ENCODE measurements around the gene BORCS8. TPM values are rescaled to one million over a fixed set of nuclear protein-coding genes. Genes with fewer than 3 reads are reported as not detected.
"Not testable (repeated sequence)": the region's sequence is repeated elsewhere in the genome, so short reads cannot be mapped to it uniquely, and the experiment has no call there.

Gene BORCS8
- polyA plus RNA-seq, 10 donors: 9.0 to 13.7 (median 10.9) TPM

DNA sequence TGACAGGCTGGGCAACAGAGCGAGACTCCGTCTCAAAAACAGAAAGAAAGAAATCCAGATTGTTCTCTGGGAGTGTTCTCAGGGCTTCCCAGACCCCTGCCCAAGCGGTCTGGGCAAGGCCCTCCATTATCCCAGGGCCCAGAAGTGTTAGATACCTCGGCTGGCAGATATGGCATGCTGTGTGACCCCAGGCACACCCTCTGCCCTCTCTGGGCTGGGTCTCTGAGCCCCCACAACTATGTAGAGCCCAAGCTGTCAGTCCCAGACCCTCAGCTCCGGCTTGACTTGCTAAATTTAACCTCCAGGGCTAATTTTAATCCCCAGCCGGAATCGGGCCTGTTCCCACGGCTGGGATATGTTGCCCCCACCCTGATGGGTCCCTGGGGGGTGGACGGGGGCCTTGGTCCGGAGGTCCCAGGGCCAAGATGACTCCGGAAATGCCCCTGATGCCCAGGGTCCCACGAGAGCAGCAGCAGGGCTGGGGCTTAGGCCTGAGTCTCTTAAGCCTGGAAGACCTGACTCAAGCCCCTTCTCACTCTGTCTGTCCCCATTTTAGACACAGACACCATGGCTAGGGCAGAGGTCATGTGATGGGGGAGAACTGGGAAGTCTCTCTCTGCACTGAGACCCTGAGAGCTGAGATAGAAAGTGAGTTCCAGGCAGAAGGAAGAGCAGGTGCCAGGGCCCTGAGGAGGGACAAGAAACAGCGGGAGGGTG lies 39.1 kb downstream of the BORCS8 start:
- DNase-seq: no peak

DNA sequence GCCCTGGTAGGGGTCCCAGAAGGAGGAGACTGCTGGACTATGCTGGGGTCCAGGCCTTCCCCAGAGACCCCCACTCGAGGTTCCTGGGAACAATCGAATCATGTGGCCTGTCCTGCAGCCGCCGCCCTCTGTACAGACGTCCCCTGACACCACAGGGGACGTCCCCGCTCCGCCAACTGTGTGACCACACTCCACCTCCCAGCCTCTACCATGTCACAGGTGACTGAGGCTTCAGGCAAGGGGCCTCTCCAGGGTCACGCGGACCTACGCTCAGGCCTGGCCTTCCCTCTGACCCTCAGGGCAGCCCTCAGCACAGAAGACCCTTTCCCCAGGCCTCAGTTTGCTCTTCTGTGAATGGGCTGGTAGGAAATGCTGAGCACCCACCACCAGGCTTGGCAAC lies 40.5 kb downstream of the BORCS8 start:
- no peak for DNase-seq

DNA sequence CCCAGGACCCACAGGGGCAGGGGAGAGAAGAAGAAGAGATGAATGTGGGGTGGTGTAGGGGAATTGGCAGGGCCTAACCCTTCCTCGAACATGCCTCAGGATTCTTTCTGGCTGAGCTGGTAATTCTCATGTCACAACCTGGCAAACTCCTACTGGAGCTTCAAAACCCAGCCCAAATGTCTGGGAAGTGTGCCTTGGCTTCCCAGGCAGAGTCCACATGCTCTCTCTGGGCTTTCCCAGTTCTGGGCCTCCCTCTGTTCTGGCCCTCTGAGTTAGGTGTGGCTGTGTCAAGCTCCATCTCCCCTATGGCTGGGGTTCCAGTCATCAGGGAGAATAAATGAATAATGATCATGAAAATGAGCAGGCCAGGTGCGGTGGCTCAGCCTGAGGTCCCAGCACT lies 42.5 kb downstream of the BORCS8 start:
- no peak for DNase-seq

DNA sequence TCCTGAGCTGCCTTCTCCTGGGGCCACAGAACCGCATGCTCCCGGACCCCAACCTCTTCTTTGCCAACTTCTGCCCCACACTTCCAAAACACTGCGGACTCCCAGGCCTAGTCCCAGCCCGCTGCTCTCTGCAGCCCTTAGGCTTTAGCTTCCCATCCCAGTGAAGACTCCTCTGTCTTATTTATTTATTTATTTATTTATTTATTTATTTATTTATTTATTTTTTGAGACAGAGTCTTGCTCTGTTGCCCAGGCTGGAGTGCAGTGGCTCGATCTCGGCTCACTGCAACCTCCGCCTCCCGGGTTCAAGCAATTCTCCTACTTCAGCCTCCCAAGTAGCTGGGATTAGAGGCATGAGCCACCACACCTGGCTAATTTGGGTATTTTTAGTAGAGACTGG lies 43.4 kb downstream of the BORCS8 start:
- DNase-seq: not testable (repeated sequence)

DNA sequence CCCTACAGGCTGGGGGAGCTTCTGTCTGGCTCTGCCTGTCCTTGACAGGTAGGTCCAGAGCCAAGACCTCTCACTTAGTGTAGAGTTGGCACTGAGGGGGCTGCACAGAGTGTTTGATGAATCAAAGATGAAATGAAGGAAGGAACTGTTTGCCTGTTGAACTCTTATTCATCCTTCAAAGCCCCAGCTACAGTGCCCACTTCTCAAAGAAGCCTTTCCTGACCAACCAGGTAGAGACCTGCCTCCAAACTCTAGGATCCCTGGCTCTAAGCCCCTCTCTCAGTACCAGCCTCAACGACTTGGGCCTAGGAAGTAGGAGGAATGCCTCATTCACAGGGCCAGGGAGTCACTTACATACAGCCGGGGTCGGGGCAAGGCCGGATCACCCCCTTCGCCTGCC lies 44.6 kb downstream of the BORCS8 start:
- no peak for DNase-seq

DNA sequence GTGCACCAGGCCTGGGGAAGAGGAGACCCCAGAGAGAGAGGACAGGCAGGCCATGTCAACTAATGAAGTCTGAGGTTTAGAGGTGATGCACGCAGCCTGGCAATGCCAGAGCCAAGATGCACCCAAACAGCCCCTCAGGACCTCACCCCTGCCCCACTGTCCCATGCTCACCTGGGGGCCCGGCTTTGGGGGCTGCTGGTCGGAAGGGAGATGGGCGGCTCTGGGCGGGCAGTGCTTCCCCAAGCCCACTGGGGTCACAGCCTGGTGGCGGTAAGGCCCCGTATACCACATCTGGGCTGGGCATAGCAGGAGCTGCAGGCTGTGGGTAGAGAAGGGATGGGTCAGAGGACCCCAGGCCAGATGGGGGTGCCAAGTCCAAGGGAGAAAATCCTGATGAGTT lies 45.1 kb downstream of the BORCS8 start:
- no peak for DNase-seq

DNA sequence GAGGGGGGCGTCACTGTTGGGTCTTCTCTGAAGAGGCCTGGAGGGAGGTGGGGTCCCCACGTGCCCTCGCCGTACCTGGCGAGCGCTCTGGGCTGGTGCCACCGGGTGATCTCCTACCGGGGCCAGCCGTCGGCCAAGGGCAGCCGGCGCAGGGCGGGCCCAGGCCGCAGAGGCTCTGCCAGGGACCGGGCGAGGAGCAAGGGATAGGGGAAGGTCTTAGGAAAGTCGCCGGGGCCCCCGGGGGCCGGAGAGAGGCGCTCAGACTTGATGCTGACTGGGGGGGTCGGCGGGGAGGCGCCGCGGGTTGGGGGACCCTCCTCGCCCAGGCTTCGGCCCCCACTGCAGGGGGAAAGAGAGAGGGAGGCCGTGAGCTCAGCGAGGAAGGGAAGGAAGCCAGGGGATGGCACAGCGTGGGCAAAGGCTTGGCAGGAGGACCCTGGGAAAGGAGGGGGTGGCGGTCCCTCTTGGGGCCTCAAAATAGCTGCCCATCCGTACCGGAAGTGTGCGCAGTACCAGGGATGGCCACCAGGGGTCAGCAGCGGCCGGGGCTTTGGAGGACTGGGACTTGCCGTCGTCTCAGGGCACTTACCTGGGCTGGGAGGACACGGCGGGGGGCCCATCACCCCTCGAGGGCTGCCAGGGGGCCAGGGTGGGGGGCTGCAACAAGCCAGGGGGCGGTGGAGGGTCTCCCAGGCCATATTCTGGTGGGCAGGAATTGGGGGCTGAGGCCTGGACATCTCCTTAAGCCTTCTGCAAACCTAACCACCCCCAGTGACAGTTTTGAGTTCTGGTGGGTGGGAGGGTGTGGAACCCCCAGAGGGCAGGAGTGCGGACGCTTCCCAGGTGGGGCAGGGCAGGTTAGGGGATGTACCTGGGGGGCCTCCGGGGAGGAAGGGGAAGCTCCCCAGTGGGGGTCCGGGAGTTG lies 46.0 kb downstream of the BORCS8 start:
- DNase-seq: peak; percentile 41 to 73 (median 69)

DNA sequence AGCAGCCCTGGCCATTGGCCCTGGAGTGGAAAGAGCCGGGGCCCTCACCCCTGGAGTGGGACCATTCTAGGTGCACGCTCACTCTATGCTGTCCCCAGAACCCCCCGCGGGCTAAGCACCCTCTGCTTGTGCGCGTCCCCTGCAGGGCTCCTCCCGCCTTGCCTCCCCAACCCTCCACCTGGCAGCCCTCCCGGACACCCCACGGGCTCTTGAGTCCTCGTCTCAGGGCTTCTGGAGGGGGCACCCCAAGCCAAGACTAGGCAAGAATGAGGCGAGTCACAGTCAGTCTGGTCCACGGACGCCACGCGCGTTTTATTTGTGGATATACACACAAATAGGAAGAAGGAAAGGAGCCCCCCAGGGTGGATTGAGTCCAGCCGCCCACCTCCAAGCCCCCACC lies 46.7 kb downstream of the BORCS8 start:
- no peak for DNase-seq

DNA sequence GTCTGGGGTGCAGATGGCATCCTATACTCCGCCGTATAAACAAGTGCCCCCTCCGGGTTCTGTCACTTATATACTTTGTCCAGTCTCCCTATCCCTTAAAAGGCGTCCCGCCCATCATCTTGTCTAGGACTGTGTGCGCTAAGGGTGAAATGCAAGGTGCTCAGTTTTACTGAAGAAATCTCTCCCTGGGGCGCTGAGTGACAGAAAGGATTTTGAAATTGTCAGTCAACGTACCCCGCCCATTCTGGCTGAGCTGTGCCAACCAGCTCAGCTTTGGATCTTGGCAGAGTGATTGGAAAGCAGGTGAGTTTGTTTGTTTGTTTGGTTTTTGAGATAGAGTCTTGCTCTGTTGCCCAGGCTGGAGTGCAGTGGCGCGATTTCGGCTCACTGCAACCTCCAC lies 49.6 kb downstream of the BORCS8 start:
- no peak for DNase-seq

DNA sequence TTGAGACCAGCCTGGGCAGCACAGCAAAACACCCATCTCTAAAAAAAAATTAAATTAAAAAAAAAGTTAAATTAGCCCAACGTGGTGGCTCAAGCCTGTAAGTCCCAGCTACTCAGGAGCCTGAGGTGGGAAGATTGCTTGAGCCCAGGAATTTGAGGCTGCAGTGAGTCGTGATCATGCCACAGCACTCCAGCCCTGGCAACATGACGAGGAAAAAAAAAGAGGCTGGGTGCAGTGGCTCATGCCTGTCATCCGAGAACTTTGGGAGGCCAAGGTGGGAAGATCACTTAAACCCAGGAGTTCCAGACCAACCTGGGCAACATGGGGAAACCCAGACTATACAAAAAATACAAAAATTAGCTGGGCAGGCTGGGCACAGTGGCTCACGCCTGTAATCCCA lies 51.5 kb downstream of the BORCS8 start:
- no peak for DNase-seq

DNA sequence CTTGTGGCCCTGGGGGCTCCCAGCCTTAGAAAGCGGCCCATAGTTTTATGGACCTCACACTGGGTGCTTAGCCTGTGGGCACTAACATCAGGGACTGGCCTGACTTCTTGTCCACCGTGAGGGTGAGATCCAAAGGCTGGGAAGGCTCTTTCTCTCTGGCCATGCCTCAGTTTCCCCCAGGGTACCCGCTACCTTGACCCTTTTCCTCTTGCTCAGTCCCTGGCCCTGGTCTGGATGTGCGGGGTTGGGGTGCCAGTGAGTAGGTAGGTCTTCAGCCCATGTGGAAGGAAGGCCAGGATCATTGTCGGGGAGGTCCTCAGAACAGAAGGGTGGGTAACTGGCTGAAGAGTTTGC lies 52.1 kb downstream of the BORCS8 start:
- no peak for DNase-seq

DNA sequence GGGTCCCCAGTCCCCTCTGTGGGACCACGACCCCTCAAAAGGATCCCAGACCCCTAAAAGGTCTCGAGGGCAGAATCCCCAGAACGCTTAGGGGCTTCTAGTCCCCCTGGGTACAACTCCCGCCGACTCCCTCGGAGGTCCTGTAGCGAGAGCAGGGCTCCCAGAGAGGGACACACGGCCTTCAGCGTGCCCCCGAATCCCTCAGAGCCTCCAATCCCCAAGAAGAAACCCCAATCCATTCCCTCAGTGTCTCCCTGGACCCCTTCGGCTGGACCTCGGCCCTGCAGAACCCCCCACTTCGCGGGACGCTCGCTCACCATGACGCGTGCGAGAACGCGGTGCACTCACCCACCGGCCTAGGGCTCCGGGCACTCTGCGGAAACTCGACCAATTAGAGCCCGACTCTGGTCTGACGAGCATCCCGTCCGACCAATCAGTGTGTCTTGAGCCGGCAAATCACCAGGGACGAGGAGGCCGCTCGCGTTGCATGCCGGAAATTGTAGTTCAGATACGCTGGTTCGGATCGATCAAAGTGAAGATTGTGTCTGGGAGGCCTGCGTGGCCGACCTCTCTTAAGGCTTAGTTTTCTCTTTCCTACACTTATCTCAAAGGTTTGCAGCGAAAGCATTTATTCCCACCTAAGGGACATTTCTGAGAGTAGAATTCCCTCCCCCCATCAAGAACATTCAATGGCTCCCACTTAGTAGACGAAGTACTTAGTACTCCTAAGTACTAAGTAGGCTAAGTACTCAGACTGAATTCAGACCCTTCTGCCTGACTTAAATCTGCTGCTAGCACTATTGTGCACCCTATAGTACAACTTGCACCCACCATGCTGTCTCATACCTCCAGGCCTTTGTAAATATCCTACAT lies 53.6 kb downstream of the BORCS8 start, which contains the start of gene TMEM161A:
TSS of gene TMEM161A (minus strand) at position 370 of the 873 bp plus-strand sequence. CDS start at position 320, 50 bp downstream.
- peak; percentile 98 to 99 (median 99) for DNase-seq

DNA sequence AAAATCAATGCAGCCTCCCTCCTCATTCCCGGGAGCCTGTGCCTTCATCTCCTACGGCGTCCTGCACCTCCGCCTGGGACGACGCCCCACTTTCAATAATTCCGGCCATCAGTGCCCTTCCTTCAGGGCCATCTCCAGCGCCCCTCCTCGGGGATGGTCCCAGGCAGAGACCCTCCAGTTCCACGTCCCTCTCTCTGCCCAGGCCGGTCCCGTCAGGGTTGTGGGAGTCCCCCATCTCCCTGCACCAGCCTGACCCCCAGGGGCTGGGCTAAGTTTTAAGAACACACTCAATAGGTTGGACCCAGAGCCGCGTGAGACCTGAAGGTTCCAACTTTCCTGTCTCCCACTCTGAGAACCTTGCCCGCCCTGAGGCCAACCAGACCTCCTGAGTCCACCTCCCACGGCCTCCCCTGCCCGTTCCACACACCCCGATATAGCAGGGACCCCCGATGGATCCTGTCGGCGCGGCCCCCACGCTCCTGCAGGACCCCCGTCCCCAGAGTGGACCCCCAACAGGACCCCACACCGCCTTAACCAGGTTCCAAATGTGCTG lies 54.3 kb downstream of the BORCS8 start:
- DNase-seq: peak in 1 of 3 donors; percentile 44

DNA sequence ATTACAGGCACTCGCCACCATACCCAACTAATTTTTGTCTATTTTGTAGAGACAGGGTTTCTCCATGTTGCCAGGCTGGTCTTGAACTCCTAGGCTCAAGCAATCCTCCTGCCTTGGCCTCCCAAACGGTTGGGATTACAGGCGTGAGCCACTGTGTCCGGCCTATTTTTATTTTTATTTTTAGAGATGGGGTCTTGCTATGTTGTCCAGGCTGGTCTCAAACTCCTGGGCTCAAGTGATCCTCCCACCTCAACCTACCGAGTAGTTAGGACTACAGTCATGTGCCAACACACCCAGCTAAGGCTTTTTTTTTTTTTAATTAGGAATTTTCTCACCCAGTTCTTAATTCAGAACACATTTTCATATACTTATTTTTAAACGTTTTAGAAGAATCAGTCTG lies 56.2 kb downstream of the BORCS8 start:
- DNase-seq: not testable (repeated sequence)

DNA sequence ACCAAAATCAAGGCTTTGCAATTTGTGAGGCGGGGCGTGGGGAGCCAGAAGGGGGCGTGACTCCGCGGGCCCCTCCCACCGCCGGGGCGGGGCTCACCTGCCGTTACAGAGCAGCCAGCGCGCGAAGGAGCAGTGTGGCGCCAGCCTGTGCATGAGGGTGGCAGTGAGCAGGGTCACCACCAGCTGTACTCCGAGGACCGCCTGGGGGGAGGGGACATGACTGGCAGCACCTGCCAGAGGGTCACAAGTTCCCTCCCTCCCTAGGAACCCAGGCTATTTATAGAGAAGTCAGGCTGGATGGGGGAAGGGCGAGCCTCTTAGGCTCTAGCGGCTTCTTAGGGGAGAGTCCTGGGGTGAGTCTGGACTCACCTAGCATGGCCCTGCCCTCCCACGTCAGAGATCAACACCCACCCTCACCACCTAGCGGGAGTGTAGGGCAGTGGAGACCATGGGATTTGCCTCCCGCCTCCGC lies 57.2 kb downstream of the BORCS8 start:
- DNase-seq: peak; percentile 39 to 64 (median 49)

DNA sequence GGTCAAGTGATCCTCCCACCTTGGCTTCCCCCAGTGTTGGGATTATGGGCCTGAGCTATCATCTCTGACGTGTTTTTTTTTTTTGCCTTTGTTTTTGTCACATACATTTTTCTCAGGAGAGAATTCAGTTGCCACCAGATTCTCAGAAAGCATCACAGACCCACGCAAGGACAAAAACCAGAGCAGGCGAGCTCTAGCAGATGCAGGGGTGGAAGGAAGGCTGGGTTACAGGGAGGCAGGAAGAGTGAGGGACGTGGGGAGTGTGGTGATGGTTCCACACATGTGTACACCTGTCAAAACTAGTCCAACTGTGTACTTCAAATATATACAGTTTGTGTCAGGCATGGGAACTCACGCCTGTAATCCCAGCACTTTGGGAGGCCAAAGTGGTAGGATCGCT lies 58.0 kb downstream of the BORCS8 start:
- no peak for DNase-seq

DNA sequence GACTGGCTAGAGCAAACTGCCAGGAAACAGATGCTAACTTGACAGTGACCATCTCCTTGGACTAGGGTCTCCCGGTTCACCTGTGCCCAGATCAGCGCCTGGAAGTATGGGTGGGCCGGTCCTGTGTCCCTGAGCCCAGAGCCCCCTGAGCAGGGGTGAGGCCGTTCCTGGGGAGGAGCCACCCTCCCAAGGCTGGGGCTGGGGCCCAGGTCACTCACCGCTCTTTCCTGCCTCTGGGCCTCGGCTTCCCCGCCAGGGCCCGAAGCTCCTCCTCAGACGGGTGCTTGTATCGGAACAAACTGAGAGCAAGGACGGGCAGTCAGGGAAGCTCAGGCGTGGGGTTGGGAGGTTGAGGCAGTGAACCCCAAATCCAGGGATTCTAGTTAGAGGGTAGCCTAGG lies 59.0 kb downstream of the BORCS8 start:
- no peak for DNase-seq

DNA sequence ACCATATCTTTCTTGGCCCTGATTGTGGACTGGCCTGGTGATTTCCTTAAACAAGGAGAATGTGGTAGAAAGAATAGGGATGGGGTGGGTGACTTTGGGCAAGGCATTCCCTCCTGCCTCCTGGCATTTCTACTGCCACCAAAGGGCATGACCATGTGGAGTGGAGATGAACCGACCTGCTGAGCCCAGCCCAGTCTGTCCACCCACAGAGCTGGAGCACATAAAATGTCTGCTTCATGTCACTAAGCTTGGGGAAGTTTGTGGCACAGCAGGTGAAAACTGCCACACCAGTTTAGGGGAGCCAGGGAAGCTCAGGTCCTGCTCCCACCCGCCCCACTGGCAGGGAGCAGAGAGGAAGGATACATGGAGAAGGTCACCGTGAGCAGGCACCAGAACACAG lies 60.0 kb downstream of the BORCS8 start:
- DNase-seq: no peak

Measured in muscle of back (tissue), 11 donors.